Posterior vena cava (tissue), 2 donors: ENCODE measurements around the gene CBARP. TPM values are rescaled to one million over a fixed set of nuclear protein-coding genes. Genes with fewer than 3 reads are reported as not detected.

Experiments
- DNase-seq: peaks from one replicate; pipeline ENCODE4 v3.0.0-alpha.2; 2020; ENCODE audit warnings: low spot score
- intact Hi-C, 2 donors: fragments of 100-400 bp; cut with DNase I; formaldehyde crosslinking; loops; one replicate each; pipeline versions ENCODE4 v1.14.1 to v1.14.2; 2022 to 2023
- total RNA-seq, 2 donors: library from RNA; stranded (reverse); fragmentation: NEBNext Ultra II Directional; extraction: Animal tissue kit (Norgen Biotek cat#: 25700); gene quantifications; one replicate each; pipeline ENCODE4 v1.2.1, GENCODE V29; 2021
- donor health status: DM: yes; HTN: yes; CAD: no.
- donor health status: DM: yes; HTN: yes; CAD: no.

CBARP gene
- total RNA-seq, 2 donors from 2014 or later: 1.5 to 2.7 TPM

- intact Hi-C loops: loop anchor here in 1 of 2 donors (10.0 kb wide), 1 partner anchor 115 kb away; the partner anchor contains the start of gene NDUFS7
- peak; percentile 97 for DNase-seq
These were observed 31.8 kb upstream of the CBARP start for GRCh38 chr19:1269478-1270212.

GRCh38 chr19:1269065-1269477 lies 31.3 kb upstream of the CBARP start, which contains the start of gene CIRBP:
Gene CIRBP (plus strand): TSS chr19:1269332. CDS start chr19:1270934, 1,602 bp downstream.
- peak; percentile 100 for DNase-seq
- intact Hi-C loops: no loop called here

GRCh38 chr19:1268226-1269064 lies 30.6 kb upstream of the CBARP start:
- peak; percentile 85 for DNase-seq
- intact Hi-C loops: no loop called here

GRCh38 chr19:1267477-1268225 lies 29.8 kb upstream of the CBARP start:
- intact Hi-C loops: loop anchor here (1.0 to 2.0 kb wide), 2 partner anchors 23 kb away; no protein-coding TSS in a partner anchor
- peak; percentile 85 for DNase-seq

GRCh38 chr19:1266916-1267476 lies 29.2 kb upstream of the CBARP start:
- peak; percentile 95 for DNase-seq
- intact Hi-C loops: loop anchor here (1.0 to 2.0 kb wide), 2 partner anchors 22 to 23 kb away; no protein-coding TSS in a partner anchor

- DNase-seq: peak; percentile 97
- intact Hi-C loops: loop anchor here in 1 of 2 donors (2.0 kb wide), 1 partner anchor 22 kb away; no protein-coding TSS in a partner anchor
These were observed 28.5 kb upstream of the CBARP start for GRCh38 chr19:1266129-1266915.

GRCh38 chr19:1265615-1266128 lies 27.9 kb upstream of the CBARP start:
- intact Hi-C loops: loop anchor here in 1 of 2 donors (2.0 kb wide), 1 partner anchor 21 kb away; no protein-coding TSS in a partner anchor
- DNase-seq: peak; percentile 95

GRCh38 chr19:1264801-1265614 lies 27.2 kb upstream of the CBARP start:
- DNase-seq: peak; percentile 93
- intact Hi-C loops: no loop called here

- intact Hi-C loops: no loop called here
- DNase-seq: no peak
These were observed 25.4 kb upstream of the CBARP start for GRCh38 chr19:1263188-1263587.

- no peak for DNase-seq
- intact Hi-C loops: no loop called here
These were observed 24.9 kb upstream of the CBARP start for GRCh38 chr19:1262623-1263123.

- DNase-seq: no peak
- intact Hi-C loops: no loop called here
These were observed 24.2 kb upstream of the CBARP start for GRCh38 chr19:1261798-1262622.

- DNase-seq: no peak
- intact Hi-C loops: no loop called here
These were observed 23.7 kb upstream of the CBARP start for GRCh38 chr19:1261538-1261797.

GRCh38 chr19:1260749-1261537 lies 23.1 kb upstream of the CBARP start:
- intact Hi-C loops: no loop called here
- peak; percentile 99 for DNase-seq

GRCh38 chr19:1259876-1260748 lies 22.3 kb upstream of the CBARP start:
- no peak for DNase-seq
- intact Hi-C loops: no loop called here
